ENCODE results near the gene HORMAD1.
"Not testable (repeated sequence)": the region's sequence is repeated elsewhere in the genome, so short reads cannot be mapped to it uniquely, and the experiment has no call there.

The HORMAD1 gene

GRCh38 chr1:150663321-150663720 lies 57.4 kb downstream of the HORMAD1 start:
- CTCF ChIA-PET: interaction anchor here (1.1 to 1.7 kb wide), 2 partner anchors 10 to 103 kb away, joined by 3 read pairs; no protein-coding TSS in a partner anchor
- WGBS (ENCODE audit: insufficient coverage): 96% methylated on average over 6 of the region's 7 CpGs

GRCh38 chr1:150662811-150663210 lies 57.9 kb downstream of the HORMAD1 start:
- Histone ChIP-seq H3K36me3 (ENCODE audit: control insufficient read depth in 4 of 4, insufficient read depth in 4 of 4, low read length in 3 of 4) (peaks cover 4 to 55% (median 19%) of the 10 kb centered on the region in 4 experiments), H3K27me3 (replicated peaks in 2 of 5; ENCODE audit: control insufficient read depth in 4 of 5, insufficient read depth in 5 of 5, low read length in 4 of 5) (no peaks in the 10 kb centered on the region), H3K27ac (ENCODE audit: insufficient read depth in 1 of 2, low read depth in 1 of 2, low read length in 2 of 2, poor library complexity in 1 of 2, severe bottlenecking in 2 of 2) (no peak overlapping the region), H3K4me3 (ENCODE audit: control insufficient read depth in 1 of 7, extremely low read depth in 1 of 7, insufficient read depth in 4 of 7, low read depth in 2 of 7, low read length in 6 of 7) (no peak overlapping the region), H3K9me3 (ENCODE audit: control extremely low read depth in 1 of 5, control insufficient read depth in 4 of 5, insufficient read depth in 2 of 5, low read depth in 1 of 5, low read length in 4 of 5) (no peaks in the 10 kb centered on the region), H3K4me1 (ENCODE audit: control extremely low read depth in 1 of 4, control insufficient read depth in 4 of 4, insufficient read depth in 4 of 4, low read length in 3 of 4) (no peaks in the 10 kb centered on the region)
- 95% methylated on average over 8 of the region's 9 CpGs for WGBS (ENCODE audit: insufficient coverage)
- CTCF ChIA-PET: interaction anchor here (0.8 to 1.7 kb wide), 3 partner anchors 11 to 102 kb away, joined by 3 to 4 read pairs (median 3); no protein-coding TSS in a partner anchor
- POLR2A ChIA-PET: no interaction called here
- no peak for DNase-seq

More at GRCh38 chr1:150663321-150663720, 57.4 kb downstream of the HORMAD1 start:
- H3K4me1 ChIP-seq (ENCODE audit: control extremely low read depth in 1 of 4, control insufficient read depth in 4 of 4, insufficient read depth in 4 of 4, low read length in 3 of 4): no peaks in the 10 kb centered on the region
- POLR2A ChIA-PET: no interaction called here
- H3K9me3 ChIP-seq (ENCODE audit: control extremely low read depth in 1 of 5, control insufficient read depth in 4 of 5, insufficient read depth in 2 of 5, low read depth in 1 of 5, low read length in 4 of 5): no peaks in the 10 kb centered on the region
- DNase-seq: no peak
- no peak overlapping the region for H3K27ac ChIP-seq (ENCODE audit: insufficient read depth in 1 of 2, low read depth in 1 of 2, low read length in 2 of 2, poor library complexity in 1 of 2, severe bottlenecking in 2 of 2)
- H3K4me3 ChIP-seq (ENCODE audit: control insufficient read depth in 1 of 7, extremely low read depth in 1 of 7, insufficient read depth in 4 of 7, low read depth in 2 of 7, low read length in 6 of 7): no peak overlapping the region
- H3K36me3 ChIP-seq (ENCODE audit: control insufficient read depth in 4 of 4, insufficient read depth in 4 of 4, low read length in 3 of 4): peaks cover 4 to 54% (median 19%) of the 10 kb centered on the region in 4 experiments
- no peaks in the 10 kb centered on the region for H3K27me3 ChIP-seq (replicated peaks in 2 of 5; ENCODE audit: control insufficient read depth in 4 of 5, insufficient read depth in 5 of 5, low read length in 4 of 5)

DNA sequence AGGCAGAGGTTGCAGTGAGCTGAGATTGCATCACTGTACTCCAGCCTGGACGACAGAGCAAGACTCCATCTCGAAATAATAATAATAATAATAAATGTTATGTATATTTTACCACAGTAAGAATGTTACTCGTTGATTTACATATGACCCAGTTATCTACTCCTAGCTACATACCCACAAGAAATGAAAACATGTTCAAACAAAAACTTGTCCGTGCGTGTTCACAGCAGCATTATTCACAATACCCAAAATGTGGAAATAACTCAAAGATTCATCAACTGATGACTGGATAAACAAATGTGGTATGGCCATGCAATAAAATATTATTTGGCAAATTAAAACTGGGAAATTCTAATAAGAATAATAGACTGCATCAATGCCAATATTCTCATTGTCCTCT lies 59.5 kb downstream of the HORMAD1 start:
- no peak for DNase-seq
- 100% methylated on average over 2 of the region's 5 CpGs for WGBS (ENCODE audit: insufficient coverage)
- H3K9me3 ChIP-seq (ENCODE audit: control extremely low read depth in 1 of 5, control insufficient read depth in 4 of 5, insufficient read depth in 2 of 5, low read depth in 1 of 5, low read length in 4 of 5): no peaks in the 10 kb centered on the region
- peaks cover 0 to 57% (median 17%) of the 10 kb centered on the region in 4 experiments for H3K36me3 ChIP-seq (ENCODE audit: control insufficient read depth in 4 of 4, insufficient read depth in 4 of 4, low read length in 3 of 4)
- no peak overlapping the region for H3K27ac ChIP-seq (ENCODE audit: insufficient read depth in 1 of 2, low read depth in 1 of 2, low read length in 2 of 2, poor library complexity in 1 of 2, severe bottlenecking in 2 of 2)
- no peak overlapping the region for H3K4me3 ChIP-seq (ENCODE audit: control insufficient read depth in 1 of 7, extremely low read depth in 1 of 7, insufficient read depth in 4 of 7, low read depth in 2 of 7, low read length in 6 of 7)
- H3K27me3 ChIP-seq (replicated peaks in 2 of 5; ENCODE audit: control insufficient read depth in 4 of 5, insufficient read depth in 5 of 5, low read length in 4 of 5): no peaks in the 10 kb centered on the region
- H3K4me1 ChIP-seq (ENCODE audit: control extremely low read depth in 1 of 4, control insufficient read depth in 4 of 4, insufficient read depth in 4 of 4, low read length in 3 of 4): no peaks in the 10 kb centered on the region
- ChIA-PET CTCF (no interaction called here), POLR2A (no interaction called here)

DNA sequence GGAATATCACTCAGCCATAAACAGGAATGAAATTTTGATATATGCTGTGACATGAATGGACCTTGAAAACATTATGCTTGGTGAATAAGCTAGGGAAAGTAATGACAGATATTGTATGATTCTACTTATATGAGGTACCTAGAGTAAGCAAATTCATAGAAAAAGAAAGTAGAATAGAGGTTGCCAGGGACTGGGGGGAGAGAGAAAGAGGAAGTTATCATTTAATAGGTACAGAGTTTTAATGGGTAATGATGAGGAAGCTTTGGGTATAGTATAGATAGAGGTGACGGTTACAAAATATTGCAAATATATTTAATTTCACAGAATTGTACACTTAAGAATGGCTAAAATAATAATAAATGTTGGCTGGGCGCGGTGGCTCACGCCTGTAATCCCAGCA lies 60.1 kb downstream of the HORMAD1 start:
- no peak overlapping the region for H3K4me3 ChIP-seq (ENCODE audit: control insufficient read depth in 1 of 7, extremely low read depth in 1 of 7, insufficient read depth in 4 of 7, low read depth in 2 of 7, low read length in 6 of 7)
- CTCF ChIA-PET: no interaction called here
- no peaks in the 10 kb centered on the region for H3K9me3 ChIP-seq (ENCODE audit: control extremely low read depth in 1 of 5, control insufficient read depth in 4 of 5, insufficient read depth in 2 of 5, low read depth in 1 of 5, low read length in 4 of 5)
- H3K36me3 ChIP-seq (ENCODE audit: control insufficient read depth in 4 of 4, insufficient read depth in 4 of 4, low read length in 3 of 4): peaks cover 0 to 57% (median 17%) of the 10 kb centered on the region in 4 experiments
- POLR2A ChIA-PET: no interaction called here
- no peaks in the 10 kb centered on the region for H3K4me1 ChIP-seq (ENCODE audit: control extremely low read depth in 1 of 4, control insufficient read depth in 4 of 4, insufficient read depth in 4 of 4, low read length in 3 of 4)
- peak in 2 of 3 donors; percentile 5 to 15 for DNase-seq
- WGBS (ENCODE audit: insufficient coverage): 100% methylated on average over 3 of the region's 4 CpGs
- H3K27me3 ChIP-seq (replicated peaks in 2 of 5; ENCODE audit: control insufficient read depth in 4 of 5, insufficient read depth in 5 of 5, low read length in 4 of 5): no peaks in the 10 kb centered on the region
- no peak overlapping the region for H3K27ac ChIP-seq (ENCODE audit: insufficient read depth in 1 of 2, low read depth in 1 of 2, low read length in 2 of 2, poor library complexity in 1 of 2, severe bottlenecking in 2 of 2)

DNA sequence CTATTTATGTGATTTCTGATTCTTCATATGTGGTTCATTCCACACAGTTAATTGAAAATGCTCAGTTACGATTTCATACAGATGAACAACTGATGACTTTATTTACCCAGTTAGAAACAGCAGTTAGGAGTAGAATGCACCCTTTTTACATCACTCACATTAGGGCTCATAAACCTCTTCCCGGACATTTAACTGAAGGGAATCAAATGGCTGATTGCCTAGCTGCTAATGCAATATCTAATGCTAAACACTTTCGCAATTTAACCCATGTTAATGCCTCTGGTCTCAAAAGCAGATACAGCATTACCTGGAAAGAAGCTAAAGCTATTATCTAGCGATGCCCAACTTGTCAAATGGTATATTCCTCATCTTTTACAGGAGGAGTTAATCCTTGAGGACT lies 63.6 kb downstream of the HORMAD1 start:
- POLR2A ChIA-PET; H3K4me3 ChIP-seq (ENCODE audit: control insufficient read depth in 1 of 7, extremely low read depth in 1 of 7, insufficient read depth in 4 of 7, low read depth in 2 of 7, low read length in 6 of 7); DNase-seq; H3K27ac ChIP-seq (ENCODE audit: insufficient read depth in 1 of 2, low read depth in 1 of 2, low read length in 2 of 2, poor library complexity in 1 of 2, severe bottlenecking in 2 of 2); H3K9me3 ChIP-seq (ENCODE audit: control extremely low read depth in 1 of 5, control insufficient read depth in 4 of 5, insufficient read depth in 2 of 5, low read depth in 1 of 5, low read length in 4 of 5); H3K27me3 ChIP-seq (replicated peaks in 2 of 5; ENCODE audit: control insufficient read depth in 4 of 5, insufficient read depth in 5 of 5, low read length in 4 of 5); H3K4me1 ChIP-seq (ENCODE audit: control extremely low read depth in 1 of 4, control insufficient read depth in 4 of 4, insufficient read depth in 4 of 4, low read length in 3 of 4): not testable (repeated sequence)
- 100% methylated on average over 1 of the region's 4 CpGs for WGBS (ENCODE audit: insufficient coverage)
- CTCF ChIA-PET: interaction anchor here (1.6 kb wide), 1 partner anchor 87 kb away, joined by 3 read pairs; no protein-coding TSS in a partner anchor
- peaks cover 0 to 46% (median 13%) of the 10 kb centered on the region in 4 experiments for H3K36me3 ChIP-seq (ENCODE audit: control insufficient read depth in 4 of 4, insufficient read depth in 4 of 4, low read length in 3 of 4)

DNA sequence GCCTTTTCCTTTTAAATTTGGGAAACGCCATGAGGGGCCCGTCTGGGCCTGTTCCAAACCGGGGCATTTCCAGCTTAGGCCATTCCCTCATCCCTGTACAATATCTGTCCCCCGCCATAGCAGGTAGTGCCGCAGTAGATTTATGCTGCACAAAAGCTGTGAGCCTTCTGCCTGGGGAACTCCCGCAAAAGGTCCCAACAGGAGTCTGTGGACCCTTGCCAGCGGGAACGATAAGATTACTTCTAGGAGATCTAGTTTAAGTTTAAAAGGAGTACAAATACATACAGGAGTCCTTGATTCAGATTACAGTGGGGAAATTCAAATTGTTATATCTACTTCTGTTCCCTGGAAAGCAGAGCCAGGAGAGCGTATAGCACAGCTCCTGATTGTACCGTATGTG lies 66.1 kb downstream of the HORMAD1 start:
- H3K9me3 ChIP-seq (ENCODE audit: control extremely low read depth in 1 of 5, control insufficient read depth in 4 of 5, insufficient read depth in 2 of 5, low read depth in 1 of 5, low read length in 4 of 5); DNase-seq; H3K27ac ChIP-seq (ENCODE audit: insufficient read depth in 1 of 2, low read depth in 1 of 2, low read length in 2 of 2, poor library complexity in 1 of 2, severe bottlenecking in 2 of 2); H3K4me1 ChIP-seq (ENCODE audit: control extremely low read depth in 1 of 4, control insufficient read depth in 4 of 4, insufficient read depth in 4 of 4, low read length in 3 of 4); POLR2A ChIA-PET; H3K4me3 ChIP-seq (ENCODE audit: control insufficient read depth in 1 of 7, extremely low read depth in 1 of 7, insufficient read depth in 4 of 7, low read depth in 2 of 7, low read length in 6 of 7); H3K27me3 ChIP-seq (replicated peaks in 2 of 5; ENCODE audit: control insufficient read depth in 4 of 5, insufficient read depth in 5 of 5, low read length in 4 of 5); CTCF ChIA-PET: not testable (repeated sequence)
- 99% methylated on average over 9 of the region's 10 CpGs for WGBS (ENCODE audit: insufficient coverage)
- peaks cover 2 to 33% (median 11%) of the 10 kb centered on the region in 4 experiments for H3K36me3 ChIP-seq (ENCODE audit: control insufficient read depth in 4 of 4, insufficient read depth in 4 of 4, low read length in 3 of 4)

- no peak for DNase-seq
- WGBS (ENCODE audit: insufficient coverage): 100% methylated on average over 1 of the region's 1 CpG
- Histone ChIP-seq H3K27ac (ENCODE audit: insufficient read depth in 1 of 2, low read depth in 1 of 2, low read length in 2 of 2, poor library complexity in 1 of 2, severe bottlenecking in 2 of 2) (no peak overlapping the region), H3K36me3 (ENCODE audit: control insufficient read depth in 4 of 4, insufficient read depth in 4 of 4, low read length in 3 of 4) (peaks cover 13 to 52% (median 35%) of the 10 kb centered on the region in 4 experiments), H3K4me1 (ENCODE audit: control extremely low read depth in 1 of 4, control insufficient read depth in 4 of 4, insufficient read depth in 4 of 4, low read length in 3 of 4) (no peaks in the 10 kb centered on the region), H3K9me3 (ENCODE audit: control extremely low read depth in 1 of 5, control insufficient read depth in 4 of 5, insufficient read depth in 2 of 5, low read depth in 1 of 5, low read length in 4 of 5) (no peaks in the 10 kb centered on the region), H3K27me3 (replicated peaks in 2 of 5; ENCODE audit: control insufficient read depth in 4 of 5, insufficient read depth in 5 of 5, low read length in 4 of 5) (no peaks in the 10 kb centered on the region), H3K4me3 (ENCODE audit: control insufficient read depth in 1 of 7, extremely low read depth in 1 of 7, insufficient read depth in 4 of 7, low read depth in 2 of 7, low read length in 6 of 7) (no peak overlapping the region)
- ChIA-PET CTCF (interaction anchor here (2.1 kb wide), 1 partner anchor 9 kb away, joined by 4 read pairs; no protein-coding TSS in a partner anchor), POLR2A (no interaction called here)
Observed at GRCh38 chr1:150650193-150650592, 70.5 kb downstream of the HORMAD1 start.
